HepG2 (cell line): ENCODE results near the gene COMMD7. TPM values are rescaled to one million over a fixed set of nuclear protein-coding genes. Genes with fewer than 3 reads are reported as not detected.

ENCODE experiments used
- HOXA3 ChIP-seq: sonication (generic); formaldehyde crosslinking; IDR thresholded peaks from 2 replicates; pipeline ENCODE4 v1.5.0; 2020; ENCODE audit warnings: missing genetic modification reagents
- MXD3 ChIP-seq: IDR thresholded peaks from 2 replicates; pipeline ENCODE4 v1.6.1; 2016; ENCODE audit warnings: mild to moderate bottlenecking, missing biosample characterization, missing genetic modification reagents
- REPIN1 ChIP-seq: sonication (generic); formaldehyde crosslinking; IDR thresholded peaks from 2 replicates; pipeline ENCODE4 v1.8.0; 2022; ENCODE audit warnings: missing genetic modification reagents, low read depth, mild to moderate bottlenecking, borderline replicate concordance
- SAFB2 ChIP-seq: sonication (generic); formaldehyde crosslinking; IDR thresholded peaks from 2 replicates; pipeline ENCODE4 v1.5.1; 2020; ENCODE audit warnings: missing genetic modification reagents, low read depth, mild to moderate bottlenecking, borderline replicate concordance
- ZBTB34 ChIP-seq: sonication (generic); formaldehyde crosslinking; IDR thresholded peaks from 2 replicates; pipeline ENCODE4 v1.8.0; 2022; ENCODE audit warnings: mild to moderate bottlenecking, missing genetic modification reagents
- ZMYM2 ChIP-seq: sonication (generic); formaldehyde crosslinking; IDR thresholded peaks from 2 replicates; pipeline ENCODE4 v1.8.0; 2022; ENCODE audit warnings: mild to moderate bottlenecking, missing genetic modification reagents
- ZNF142 ChIP-seq: sonication (generic); formaldehyde crosslinking; IDR thresholded peaks from 2 replicates; pipeline ENCODE4 v1.4.0; 2020; ENCODE audit warnings: missing genetic modification reagents
- ZNF235 ChIP-seq: sonication (generic); formaldehyde crosslinking; IDR thresholded peaks from 2 replicates; pipeline ENCODE4 v1.8.1; 2023; ENCODE audit warnings: mild to moderate bottlenecking, missing genetic modification reagents, borderline replicate concordance
- ZNF253 ChIP-seq: sonication (generic); formaldehyde crosslinking; IDR thresholded peaks from 2 replicates; pipeline ENCODE4 v1.8.0; 2022; ENCODE audit warnings: mild to moderate bottlenecking, missing genetic modification reagents, borderline replicate concordance
- ZNF280B ChIP-seq: sonication (generic); formaldehyde crosslinking; IDR thresholded peaks from 2 replicates; pipeline ENCODE4 v1.5.0; 2020; ENCODE audit warnings: missing genetic modification reagents, mild to moderate bottlenecking, borderline replicate concordance
- ZNF431 ChIP-seq: sonication (generic); formaldehyde crosslinking; IDR thresholded peaks from 2 replicates; pipeline ENCODE4 v1.9.0; 2022; ENCODE audit warnings: missing genetic modification reagents, low read depth, mild to moderate bottlenecking, borderline replicate concordance
- ZNF773 ChIP-seq: sonication (generic); formaldehyde crosslinking; IDR thresholded peaks from 2 replicates; pipeline ENCODE4 v1.4.0; 2020; ENCODE audit warnings: missing genetic modification reagents, borderline replicate concordance
- ZNF883 ChIP-seq: sonication (generic); formaldehyde crosslinking; IDR thresholded peaks from 2 replicates; pipeline ENCODE4 v1.5.1; 2020; ENCODE audit warnings: mild to moderate bottlenecking, missing genetic modification reagents; ENCODE audit errors: not compliant biosample characterization
- polyA plus RNA-seq, 8 experiments: library from polyadenylated mRNA; depleted of rRNA in 3 of 8; stranded (reverse) in 7 of 8; unstranded in 1 of 8; fragments of >200 nt; fragmentation: Illumina TruSeq in 4 of 8; extraction: Trizol in 4 of 8; gene quantifications; 2 replicates each; pipeline versions ENCODE4 v1.2.1 to v1.2.3, GENCODE V29; 2011 to 2016; ENCODE audit warnings: low read depth in 4 of 8, missing spikeins in 1 of 8, mixed read lengths in 1 of 8; ENCODE audit not compliant: insufficient read depth in 1 of 8
- total RNA-seq, 5 experiments: library from RNA; depleted of rRNA; stranded (reverse); fragments of >200 nt; fragmentation: Illumina TruSeq; extraction: Trizol; gene quantifications; 2 replicates each; pipeline ENCODE4 v1.2.3, GENCODE V29; 2016; ENCODE audit warnings: low read depth in 1 of 5
- TF ChIP-seq, protein P1 (sequence below): sonication (generic); formaldehyde crosslinking; IDR thresholded peaks from 2 replicates; pipeline ENCODE4 v1.4.0; 2020; ENCODE audit warnings: missing genetic modification reagents

The COMMD7 gene
- total and polyA plus RNA-seq, 2 of the 13 experiments (the other 11 are each of a cell fraction or from before 2014, with no cell fraction given) = 42.1 to 53.3 TPM

DNA sequence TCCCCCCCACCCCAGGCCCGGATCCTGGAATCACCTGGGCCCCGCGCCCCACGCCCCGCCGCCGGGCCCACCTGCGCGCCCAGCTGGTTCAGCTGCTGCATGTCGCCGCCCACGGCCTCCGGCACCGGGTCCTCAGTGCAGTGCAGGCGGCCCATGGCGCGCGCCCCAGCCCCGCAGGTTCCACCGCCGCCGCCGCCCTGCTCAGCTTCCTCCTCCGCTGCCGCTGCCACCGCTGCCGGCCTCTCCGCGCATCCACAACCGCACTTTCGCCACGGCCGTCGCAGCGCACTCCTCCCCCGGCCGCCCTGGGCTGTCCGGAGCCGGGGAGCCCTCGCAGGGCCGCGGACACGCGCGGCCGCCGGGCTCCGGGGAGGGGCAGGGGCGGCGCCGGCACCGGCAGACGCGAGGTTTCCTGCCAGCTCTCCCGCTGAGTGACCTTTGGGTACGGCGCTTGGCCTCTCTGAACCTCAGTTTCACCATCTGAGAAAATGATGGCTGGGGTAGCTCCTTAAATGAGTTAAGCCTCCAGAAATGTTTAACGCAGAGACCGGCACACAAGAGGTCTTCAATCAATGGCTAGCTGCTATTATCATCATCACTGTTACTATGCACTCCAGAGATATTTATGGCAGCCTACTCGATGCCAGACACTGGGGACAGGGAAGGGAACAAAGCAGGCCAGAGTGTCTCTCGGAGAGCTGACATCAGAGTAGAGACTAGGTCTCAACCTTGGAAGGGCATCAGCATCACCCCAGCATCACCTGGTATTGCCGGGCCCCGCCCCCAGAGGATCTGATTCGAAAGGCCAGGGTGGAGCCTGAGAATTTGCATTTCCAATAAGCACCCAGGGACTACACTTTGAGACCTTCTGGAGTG lies at the start of gene COMMD7 (continued):
- TF ChIP-seq, protein P1, sequence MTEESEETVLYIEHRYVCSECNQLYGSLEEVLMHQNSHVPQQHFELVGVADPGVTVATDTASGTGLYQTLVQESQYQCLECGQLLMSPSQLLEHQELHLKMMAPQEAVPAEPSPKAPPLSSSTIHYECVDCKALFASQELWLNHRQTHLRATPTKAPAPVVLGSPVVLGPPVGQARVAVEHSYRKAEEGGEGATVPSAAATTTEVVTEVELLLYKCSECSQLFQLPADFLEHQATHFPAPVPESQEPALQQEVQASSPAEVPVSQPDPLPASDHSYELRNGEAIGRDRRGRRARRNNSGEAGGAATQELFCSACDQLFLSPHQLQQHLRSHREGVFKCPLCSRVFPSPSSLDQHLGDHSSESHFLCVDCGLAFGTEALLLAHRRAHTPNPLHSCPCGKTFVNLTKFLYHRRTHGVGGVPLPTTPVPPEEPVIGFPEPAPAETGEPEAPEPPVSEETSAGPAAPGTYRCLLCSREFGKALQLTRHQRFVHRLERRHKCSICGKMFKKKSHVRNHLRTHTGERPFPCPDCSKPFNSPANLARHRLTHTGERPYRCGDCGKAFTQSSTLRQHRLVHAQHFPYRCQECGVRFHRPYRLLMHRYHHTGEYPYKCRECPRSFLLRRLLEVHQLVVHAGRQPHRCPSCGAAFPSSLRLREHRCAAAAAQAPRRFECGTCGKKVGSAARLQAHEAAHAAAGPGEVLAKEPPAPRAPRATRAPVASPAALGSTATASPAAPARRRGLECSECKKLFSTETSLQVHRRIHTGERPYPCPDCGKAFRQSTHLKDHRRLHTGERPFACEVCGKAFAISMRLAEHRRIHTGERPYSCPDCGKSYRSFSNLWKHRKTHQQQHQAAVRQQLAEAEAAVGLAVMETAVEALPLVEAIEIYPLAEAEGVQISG = peak; percentile 76
- TF ChIP-seq ZNF235 (CRISPR knock-in tag) (no peak), ZNF883 (CRISPR knock-in tag) (peak; percentile 42), SAFB2 (CRISPR knock-in tag) (peak; percentile 90; the same call in 1 of the 2 replicates), ZNF773 (CRISPR knock-in tag) (peak; percentile 86; the same call in 1 of the 2 replicates), REPIN1 (peak; percentile 19; the same call in 1 of the 2 replicates), MXD3 (CRISPR knock-in tag) (no peak; the same call in none of the 2 replicates), ZNF431 (CRISPR knock-in tag) (peak; percentile 80), ZBTB34 (CRISPR knock-in tag) (no peak; the same call in 1 of the 2 replicates), ZNF142 (CRISPR knock-in tag) (peak; percentile 81; the same call in 1 of the 2 replicates), ZNF280B (CRISPR knock-in tag) (no peak), ZNF253 (CRISPR knock-in tag) (0 out of 2 replicates have a peak, but pooled peaks have one; percentile 39), ZMYM2 (CRISPR knock-in tag) (no peak), HOXA3 (CRISPR knock-in tag) (peak; percentile 66)
